GM23338 (cell line): ENCODE data around the gene CAPG.

ENCODE experiments used
- CREB1 ChIP-seq: fragments of 250-450 bp; sonication (Bioruptor Pico); IDR thresholded peaks from 2 replicates; pipeline ENCODE4 v1.5.0; 2020; ENCODE audit warnings: low read depth, mild to moderate bottlenecking, moderate library complexity
- CTCF ChIP-seq, 2 experiments: fragments of 200-600 bp in 1 of 2; sonication (generic) in 1 of 2; conservative IDR thresholded peaks; 2 replicates each; pipeline versions ENCODE4 v1.5.1 to v1.6.1; 2016 to 2017; ENCODE audit warnings: antibody characterized with exemption in 2 of 2, low read depth in 2 of 2, mild to moderate bottlenecking in 2 of 2, moderate library complexity in 1 of 2
- ETS1 ChIP-seq: IDR thresholded peaks from 2 replicates; pipeline ENCODE4 v1.6.1; 2016; ENCODE audit warnings: antibody characterized with exemption
- EZH2 ChIP-seq: fragments of 200-600 bp; sonication (generic); IDR thresholded peaks from one replicate; pipeline ENCODE4 v1.8.0; 2017; ENCODE audit warnings: antibody characterized with exemption, mild to moderate bottlenecking, low read depth; ENCODE audit not compliant: unreplicated experiment
- EZH2phosphoT487 ChIP-seq: fragments of 200-600 bp; sonication (generic); IDR thresholded peaks from one replicate; pipeline ENCODE4 v1.8.1; 2018; ENCODE audit warnings: antibody characterized with exemption; ENCODE audit not compliant: unreplicated experiment
- JUNB ChIP-seq: IDR thresholded peaks from one replicate; pipeline ENCODE4 v1.6.1; 2016; ENCODE audit warnings: antibody characterized with exemption; ENCODE audit not compliant: unreplicated experiment
- NANOG ChIP-seq: IDR thresholded peaks from 2 replicates; pipeline ENCODE4 v1.6.1; 2016; ENCODE audit warnings: antibody characterized with exemption, borderline replicate concordance
- POLR2AphosphoS5 ChIP-seq: IDR thresholded peaks from 2 replicates; pipeline ENCODE4 v1.6.1; 2016; ENCODE audit warnings: antibody characterized with exemption, low read depth
- REST ChIP-seq: IDR thresholded peaks from one replicate; pipeline ENCODE4 v1.6.1; 2018; ENCODE audit warnings: antibody characterized with exemption; ENCODE audit not compliant: unreplicated experiment
- ZNF114 ChIP-seq: fragments of 250-450 bp; sonication (Bioruptor Pico); IDR thresholded peaks from 2 replicates; pipeline ENCODE4 v1.5.0; 2020; ENCODE audit warnings: mild to moderate bottlenecking, moderate library complexity
- ZNF331 ChIP-seq: fragments of 250-450 bp; sonication (Bioruptor Pico); IDR thresholded peaks from 2 replicates; pipeline ENCODE4 v1.5.0; 2020; ENCODE audit warnings: low read depth, mild to moderate bottlenecking, moderate library complexity
- ZNF462 ChIP-seq: fragments of 250-450 bp; sonication (Bioruptor Pico); IDR thresholded peaks from 2 replicates; pipeline ENCODE4 v1.5.0; 2020; ENCODE audit warnings: mild to moderate bottlenecking, moderate library complexity

GRCh38 chr2:85440729-85441128 lies 30.6 kb upstream of the CAPG start:
- no peak for TF ChIP-seq POLR2AphosphoS5
- no peak for TF ChIP-seq CTCF (conservative IDR thresholded peaks at IDR 0.05; ENCODE audit: low read depth in 2 of 2)
- TF ChIP-seq EZH2 = no peak
- TF ChIP-seq REST = no peak
- TF ChIP-seq EZH2phosphoT487 = no peak
- no peak for TF ChIP-seq CREB1 (CRISPR knock-in tag)
- TF ChIP-seq ETS1 = no peak
- no peak for TF ChIP-seq JUNB
- TF ChIP-seq NANOG = no peak
- TF ChIP-seq ZNF331 = no peak
- no peak for TF ChIP-seq ZNF114
- TF ChIP-seq ZNF462 = no peak
